ENCODE data around the gene JAKMIP1.
A peak's percentile ranks its signal among the peaks of the same experiment; 100 is the strongest.

JAKMIP1 gene

GRCh38 chr4:6225469-6225868, 25.1 kb upstream of the JAKMIP1 start:
- TF ChIP-seq, protein P1, sequence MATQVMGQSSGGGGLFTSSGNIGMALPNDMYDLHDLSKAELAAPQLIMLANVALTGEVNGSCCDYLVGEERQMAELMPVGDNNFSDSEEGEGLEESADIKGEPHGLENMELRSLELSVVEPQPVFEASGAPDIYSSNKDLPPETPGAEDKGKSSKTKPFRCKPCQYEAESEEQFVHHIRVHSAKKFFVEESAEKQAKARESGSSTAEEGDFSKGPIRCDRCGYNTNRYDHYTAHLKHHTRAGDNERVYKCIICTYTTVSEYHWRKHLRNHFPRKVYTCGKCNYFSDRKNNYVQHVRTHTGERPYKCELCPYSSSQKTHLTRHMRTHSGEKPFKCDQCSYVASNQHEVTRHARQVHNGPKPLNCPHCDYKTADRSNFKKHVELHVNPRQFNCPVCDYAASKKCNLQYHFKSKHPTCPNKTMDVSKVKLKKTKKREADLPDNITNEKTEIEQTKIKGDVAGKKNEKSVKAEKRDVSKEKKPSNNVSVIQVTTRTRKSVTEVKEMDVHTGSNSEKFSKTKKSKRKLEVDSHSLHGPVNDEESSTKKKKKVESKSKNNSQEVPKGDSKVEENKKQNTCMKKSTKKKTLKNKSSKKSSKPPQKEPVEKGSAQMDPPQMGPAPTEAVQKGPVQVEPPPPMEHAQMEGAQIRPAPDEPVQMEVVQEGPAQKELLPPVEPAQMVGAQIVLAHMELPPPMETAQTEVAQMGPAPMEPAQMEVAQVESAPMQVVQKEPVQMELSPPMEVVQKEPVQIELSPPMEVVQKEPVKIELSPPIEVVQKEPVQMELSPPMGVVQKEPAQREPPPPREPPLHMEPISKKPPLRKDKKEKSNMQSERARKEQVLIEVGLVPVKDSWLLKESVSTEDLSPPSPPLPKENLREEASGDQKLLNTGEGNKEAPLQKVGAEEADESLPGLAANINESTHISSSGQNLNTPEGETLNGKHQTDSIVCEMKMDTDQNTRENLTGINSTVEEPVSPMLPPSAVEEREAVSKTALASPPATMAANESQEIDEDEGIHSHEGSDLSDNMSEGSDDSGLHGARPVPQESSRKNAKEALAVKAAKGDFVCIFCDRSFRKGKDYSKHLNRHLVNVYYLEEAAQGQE (IDR thresholded peaks at IDR 0.05; ENCODE audit: low read depth), result peak; percentile 90
- TF ChIP-seq YY1 (IDR thresholded peaks at IDR 0.05; ENCODE audit: low read depth), result no peak

- no peak for TF ChIP-seq NFIC (IDR thresholded peaks at IDR 0.05)
- no peak for TF ChIP-seq EP300 (IDR thresholded peaks at IDR 0.05; ENCODE audit: borderline replicate concordance)
- TF ChIP-seq TEAD4 (IDR thresholded peaks at IDR 0.05), result no peak
- no peak for TF ChIP-seq YY1 (IDR thresholded peaks at IDR 0.05; ENCODE audit: low read depth)
- no peak for TF ChIP-seq EGR1 (IDR thresholded peaks at IDR 0.05)
- TF ChIP-seq, protein P2, sequence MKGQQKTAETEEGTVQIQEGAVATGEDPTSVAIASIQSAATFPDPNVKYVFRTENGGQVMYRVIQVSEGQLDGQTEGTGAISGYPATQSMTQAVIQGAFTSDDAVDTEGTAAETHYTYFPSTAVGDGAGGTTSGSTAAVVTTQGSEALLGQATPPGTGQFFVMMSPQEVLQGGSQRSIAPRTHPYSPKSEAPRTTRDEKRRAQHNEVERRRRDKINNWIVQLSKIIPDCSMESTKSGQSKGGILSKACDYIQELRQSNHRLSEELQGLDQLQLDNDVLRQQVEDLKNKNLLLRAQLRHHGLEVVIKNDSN (IDR thresholded peaks at IDR 0.05), result no peak
- no peak for TF ChIP-seq FOXM1 (IDR thresholded peaks at IDR 0.05; ENCODE audit: borderline replicate concordance, low read depth)
- no peak for TF ChIP-seq TCF12 (IDR thresholded peaks at IDR 0.05; ENCODE audit: low read depth)
- no peak for TF ChIP-seq CEBPB (IDR thresholded peaks at IDR 0.05)
- TF ChIP-seq TAF1 (IDR thresholded peaks at IDR 0.05; ENCODE audit: low read depth), result no peak
- no peak for TF ChIP-seq RAD21 (IDR thresholded peaks at IDR 0.05; ENCODE audit: low read depth)
- no peak for TF ChIP-seq ZBTB7A (IDR thresholded peaks at IDR 0.05; ENCODE audit: low read depth)
- TF ChIP-seq CREB1 (IDR thresholded peaks at IDR 0.05; ENCODE audit: low read depth), result no peak
These were observed 24.4 kb upstream of the JAKMIP1 start for GRCh38 chr4:6224735-6225134.

GRCh38 chr4:6222761-6223292, 22.5 kb upstream of the JAKMIP1 start:
- TF ChIP-seq, protein P2 (IDR thresholded peaks at IDR 0.05), result no peak
- TF ChIP-seq ZBTB7A (IDR thresholded peaks at IDR 0.05; ENCODE audit: low read depth) (no peak), YY1 (IDR thresholded peaks at IDR 0.05; ENCODE audit: low read depth) (no peak), CEBPB (IDR thresholded peaks at IDR 0.05) (no peak), FOXM1 (IDR thresholded peaks at IDR 0.05; ENCODE audit: borderline replicate concordance, low read depth) (no peak), TAF1 (IDR thresholded peaks at IDR 0.05; ENCODE audit: low read depth) (no peak), NFIC (IDR thresholded peaks at IDR 0.05) (no peak), RAD21 (IDR thresholded peaks at IDR 0.05; ENCODE audit: low read depth) (no peak), TCF12 (IDR thresholded peaks at IDR 0.05; ENCODE audit: low read depth) (no peak), CREB1 (IDR thresholded peaks at IDR 0.05; ENCODE audit: low read depth) (no peak), EGR1 (IDR thresholded peaks at IDR 0.05) (no peak), EP300 (IDR thresholded peaks at IDR 0.05; ENCODE audit: borderline replicate concordance) (no peak), MAX (IDR thresholded peaks at IDR 0.05) (no peak), TEAD4 (IDR thresholded peaks at IDR 0.05) (no peak)
- TF ChIP-seq, protein P1 (IDR thresholded peaks at IDR 0.05; ENCODE audit: low read depth), result no peak

GRCh38 chr4:6221851-6222760, 21.8 kb upstream of the JAKMIP1 start:
- no peak for TF ChIP-seq RAD21 (IDR thresholded peaks at IDR 0.05; ENCODE audit: low read depth)
- TF ChIP-seq, protein P1 (IDR thresholded peaks at IDR 0.05; ENCODE audit: low read depth), result no peak
- TF ChIP-seq YY1 (IDR thresholded peaks at IDR 0.05; ENCODE audit: low read depth), result no peak
- TF ChIP-seq CREB1 (IDR thresholded peaks at IDR 0.05; ENCODE audit: low read depth), result no peak
- peak; percentile 32; the same call in 1 of the 2 replicates for TF ChIP-seq MAX (IDR thresholded peaks at IDR 0.05)
- no peak for TF ChIP-seq EP300 (IDR thresholded peaks at IDR 0.05; ENCODE audit: borderline replicate concordance)
- no peak for TF ChIP-seq NFIC (IDR thresholded peaks at IDR 0.05)
- peak; percentile 70; the same call in 1 of the 2 replicates for TF ChIP-seq ZBTB7A (IDR thresholded peaks at IDR 0.05; ENCODE audit: low read depth)
- TF ChIP-seq TAF1 (IDR thresholded peaks at IDR 0.05; ENCODE audit: low read depth), result no peak
- TF ChIP-seq CEBPB (IDR thresholded peaks at IDR 0.05), result peak; percentile 66; the same call in 1 of the 2 replicates
- TF ChIP-seq, protein P2 (IDR thresholded peaks at IDR 0.05), result no peak
- TF ChIP-seq EGR1 (IDR thresholded peaks at IDR 0.05), result peak; percentile 81
- no peak for TF ChIP-seq TCF12 (IDR thresholded peaks at IDR 0.05; ENCODE audit: low read depth)
- TF ChIP-seq FOXM1 (IDR thresholded peaks at IDR 0.05; ENCODE audit: borderline replicate concordance, low read depth), result no peak
- TF ChIP-seq TEAD4 (IDR thresholded peaks at IDR 0.05), result no peak
